DMS 273 (cell line): ENCODE data around the gene CD7.
"Not testable (repeated sequence)": the region's sequence is repeated elsewhere in the genome, so short reads cannot be mapped to it uniquely, and the experiment has no call there.

Experiments
- DNase-seq: peaks from one replicate; lab custom pipeline; 2025; ENCODE audit not compliant: unreplicated experiment; lab: John Stamatoyannopoulos, UW

Gene CD7

DNA sequence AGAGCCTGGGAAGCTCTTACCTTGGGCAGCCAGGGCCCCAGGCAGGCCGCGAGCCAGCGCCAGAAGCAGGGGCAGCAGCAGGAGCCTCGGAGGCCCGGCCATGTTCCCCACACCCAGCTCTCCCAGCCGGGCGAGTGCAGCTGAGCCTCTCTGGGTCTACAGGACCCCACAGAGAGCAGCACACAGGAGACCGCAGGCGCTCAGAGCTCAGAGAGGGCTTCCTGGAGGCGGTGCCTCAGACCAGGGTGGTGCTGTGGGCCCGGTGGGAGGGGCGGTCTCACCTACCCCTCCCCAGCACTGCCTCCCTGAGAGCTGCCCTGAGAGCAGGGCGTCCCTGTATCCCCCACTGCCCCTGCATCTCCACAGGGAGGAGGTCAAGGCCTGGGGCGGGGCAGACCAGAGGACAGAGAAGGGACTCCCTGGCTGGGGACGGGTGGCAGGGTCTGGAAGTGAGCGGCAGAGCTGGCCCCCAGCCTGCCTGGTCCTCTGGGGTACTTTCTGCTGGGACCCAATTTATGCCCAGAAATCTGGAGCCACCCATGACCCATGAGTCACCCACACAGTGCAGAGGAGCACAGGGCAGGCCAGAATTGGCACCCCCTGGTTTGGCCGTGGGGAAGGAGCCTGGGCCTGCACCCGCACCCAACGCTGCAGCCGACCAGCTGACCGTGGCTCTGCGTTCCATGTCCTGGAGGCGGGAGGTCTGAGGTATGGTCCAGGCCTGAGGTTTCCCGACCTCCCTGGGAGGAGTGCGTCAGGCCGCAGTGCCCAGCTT, at the start of gene CD7:
TSS of gene CD7 (minus strand) at position 215 of the 775 bp plus-strand sequence. CDS start at position 102, 113 bp downstream.
- DNase-seq, result no peak

DNA sequence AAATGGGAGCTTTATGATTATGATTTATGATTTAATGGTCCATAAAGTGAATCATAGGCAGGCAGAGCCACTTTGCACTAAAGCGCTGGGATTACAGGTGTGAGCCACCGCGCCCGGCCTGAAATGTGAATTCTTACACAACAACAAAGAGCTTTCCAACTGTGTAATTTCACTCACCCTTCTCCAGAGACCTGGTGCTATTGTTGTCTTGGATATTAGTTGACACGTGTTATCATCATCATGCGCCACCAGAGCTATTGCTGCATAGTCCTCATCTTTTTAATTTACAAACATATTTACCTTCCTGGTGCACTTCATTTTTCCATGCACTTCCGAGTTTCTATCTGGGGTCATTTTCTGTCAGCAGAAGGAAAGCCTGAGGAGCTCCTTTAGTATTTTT, 49.3 kb upstream of the CD7 start:
- no peak for DNase-seq

DNA sequence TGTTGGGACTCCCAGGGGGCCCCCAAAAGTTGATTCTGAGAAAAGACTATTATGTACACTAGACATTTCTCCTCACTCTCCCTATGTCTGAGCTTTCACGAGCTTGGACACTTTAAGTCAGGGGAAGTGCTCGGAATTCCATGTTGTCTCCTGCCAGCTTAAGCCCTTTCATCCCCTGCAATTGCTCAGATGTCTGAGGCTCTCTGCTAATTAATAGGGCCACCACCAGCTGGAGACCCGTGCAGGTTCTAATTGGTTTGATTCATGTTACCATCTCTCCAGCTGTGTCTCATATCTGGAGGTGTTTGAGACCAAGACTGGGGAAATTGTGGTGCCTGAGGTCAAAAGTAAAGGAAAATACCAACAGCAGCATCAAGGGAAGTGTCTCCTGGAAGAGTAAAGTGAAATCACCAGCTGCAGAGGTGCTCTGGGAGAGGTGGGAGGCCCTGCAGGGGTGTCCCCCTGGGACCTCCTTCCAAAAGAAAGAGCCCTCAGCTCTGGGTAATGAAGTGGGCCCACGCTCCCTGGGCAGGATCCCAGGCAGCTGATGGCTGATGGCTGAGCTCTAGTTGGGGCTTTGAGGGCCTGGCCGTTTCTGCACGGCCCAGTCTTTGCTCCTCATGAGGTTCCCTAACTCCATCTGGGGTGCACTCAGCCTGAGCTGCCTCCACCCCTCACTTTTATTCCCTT, 48.3 kb upstream of the CD7 start:
- DNase-seq, result peak; percentile 30

DNA sequence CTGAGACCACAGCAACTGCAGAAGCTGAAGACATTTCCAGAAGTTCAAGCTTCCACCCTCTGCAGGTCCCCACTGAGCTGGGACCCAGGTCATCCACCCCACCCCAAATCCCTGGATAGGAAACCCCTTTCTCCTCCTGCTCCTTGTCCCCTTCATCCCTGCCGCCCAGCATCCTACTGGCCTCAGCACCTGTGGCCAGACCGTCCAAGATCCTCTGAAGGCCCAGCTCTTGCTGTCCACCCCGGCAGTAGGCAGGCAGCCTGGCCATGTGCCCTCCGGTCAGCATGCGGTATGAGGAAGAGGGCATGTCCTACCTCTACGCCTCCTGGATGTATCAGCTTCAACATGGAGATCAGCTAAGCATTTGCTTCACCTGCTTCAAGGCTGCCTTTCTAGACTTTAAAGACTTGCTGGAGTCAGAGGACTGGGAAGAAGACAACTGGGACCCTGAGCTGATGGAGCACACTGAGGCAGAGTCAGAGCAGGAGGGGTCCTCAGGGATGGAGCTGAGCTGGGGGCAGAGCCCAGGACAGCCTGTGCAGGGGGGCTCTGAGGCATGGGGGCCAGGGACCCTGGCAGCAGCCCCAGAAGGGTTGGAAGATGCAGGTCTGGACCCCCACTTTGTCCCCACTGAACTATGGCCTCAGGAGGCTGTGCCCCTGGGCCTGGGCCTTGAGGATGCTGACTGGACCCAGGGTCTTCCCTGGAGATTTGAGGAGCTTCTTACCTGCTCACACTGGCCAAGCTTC, 44.7 kb upstream of the CD7 start:
- no peak for DNase-seq

DNA sequence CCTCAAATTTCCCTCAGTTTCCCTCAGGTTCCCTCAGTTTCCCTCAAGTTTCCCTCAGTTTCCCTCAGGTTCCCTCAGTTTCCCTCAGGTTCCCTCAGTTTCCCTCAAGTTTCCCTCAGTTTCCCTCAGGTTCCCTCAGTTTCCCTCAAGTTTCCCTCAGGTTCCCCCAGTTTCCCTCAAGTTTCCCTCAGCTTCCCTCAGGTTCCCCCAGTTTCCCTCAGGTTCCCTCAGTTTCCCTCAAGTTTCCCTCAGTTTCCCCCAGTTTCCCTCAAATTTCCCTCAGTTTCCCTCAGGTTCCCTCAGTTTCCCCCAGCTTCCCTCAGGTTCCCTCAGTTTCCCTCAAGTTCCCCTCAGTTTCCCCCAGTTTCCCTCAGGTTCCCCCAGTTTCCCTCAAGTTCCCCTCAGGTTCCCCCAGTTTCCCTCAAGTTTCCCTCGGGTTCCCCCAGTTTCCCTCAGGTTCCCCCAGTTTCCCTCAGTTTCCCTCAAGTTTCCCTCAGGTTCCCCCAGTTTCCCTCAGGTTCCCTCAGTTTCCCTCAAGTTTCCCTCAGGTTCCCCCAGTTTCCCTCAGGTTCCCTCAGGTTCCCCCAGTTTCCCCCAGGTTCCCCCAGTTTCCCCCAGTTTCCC, 42.2 kb upstream of the CD7 start:
- not testable (repeated sequence) for DNase-seq

DNA sequence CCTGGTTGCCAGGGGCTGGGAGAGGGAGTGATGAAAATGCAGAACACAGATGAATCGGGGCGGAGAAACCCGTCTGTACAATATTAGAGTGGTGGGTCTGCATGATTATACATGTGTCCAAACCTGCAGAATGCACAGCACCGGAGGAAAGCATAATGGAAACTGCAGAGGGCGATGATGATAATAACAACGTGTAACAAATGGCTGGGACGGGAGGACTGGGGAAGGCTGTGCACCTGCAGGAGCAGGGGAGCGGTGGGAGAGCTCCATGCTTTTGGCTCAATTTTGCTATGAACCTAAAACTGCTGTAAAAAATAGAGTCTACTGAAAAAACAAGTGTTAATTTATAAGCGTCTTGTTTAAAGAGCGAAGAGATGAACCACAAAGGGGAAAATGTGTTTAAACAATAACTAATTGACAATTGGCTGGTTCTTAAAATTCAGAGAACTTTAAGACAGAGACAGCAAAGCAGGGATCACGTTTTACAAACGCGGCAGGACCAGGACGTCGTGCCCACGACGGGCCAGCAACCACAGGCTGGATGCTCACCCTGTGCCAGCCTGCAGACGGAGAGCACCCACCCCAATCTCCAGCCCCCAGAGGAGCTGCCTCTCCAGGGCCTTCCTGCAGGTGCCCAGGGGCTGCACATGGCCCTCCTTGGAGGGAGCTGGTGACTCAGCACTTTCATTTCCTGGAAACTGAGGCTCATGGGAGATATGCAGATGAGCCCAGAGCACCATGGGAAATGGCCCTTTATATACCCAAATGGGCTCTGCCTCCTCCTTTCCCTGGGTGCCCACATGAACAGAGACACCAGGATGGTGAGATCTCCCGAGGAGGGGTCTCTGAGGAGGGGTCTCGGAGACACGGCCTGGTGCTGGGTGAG, 41.3 kb upstream of the CD7 start, which contains the start of gene TEX19:
TSS of gene TEX19 (plus strand) at position 783 of the 886 bp plus-strand sequence. CDS start 2,904 bp downstream, outside the sequence.
- peak; percentile 70 for DNase-seq

DNA sequence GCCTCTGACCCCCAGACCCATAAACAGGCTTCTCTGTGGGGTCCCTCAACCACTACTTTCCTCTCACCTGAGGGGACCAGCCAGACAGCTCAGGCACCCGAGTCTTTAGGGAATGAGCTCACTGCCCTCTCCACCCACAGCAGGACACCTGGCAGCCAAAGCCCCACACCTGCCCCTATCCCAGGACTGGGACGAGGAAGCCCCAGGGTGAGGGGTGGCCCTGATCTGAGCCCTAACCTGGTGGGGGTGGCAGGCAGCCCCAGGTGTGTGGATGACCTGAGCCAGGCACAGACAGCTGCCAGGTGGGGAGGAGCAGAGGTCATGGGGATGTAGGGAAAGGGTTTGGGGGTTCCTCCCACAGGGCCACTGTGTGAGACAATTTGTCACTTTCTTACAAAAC, 40.0 kb upstream of the CD7 start:
- no peak for DNase-seq

DNA sequence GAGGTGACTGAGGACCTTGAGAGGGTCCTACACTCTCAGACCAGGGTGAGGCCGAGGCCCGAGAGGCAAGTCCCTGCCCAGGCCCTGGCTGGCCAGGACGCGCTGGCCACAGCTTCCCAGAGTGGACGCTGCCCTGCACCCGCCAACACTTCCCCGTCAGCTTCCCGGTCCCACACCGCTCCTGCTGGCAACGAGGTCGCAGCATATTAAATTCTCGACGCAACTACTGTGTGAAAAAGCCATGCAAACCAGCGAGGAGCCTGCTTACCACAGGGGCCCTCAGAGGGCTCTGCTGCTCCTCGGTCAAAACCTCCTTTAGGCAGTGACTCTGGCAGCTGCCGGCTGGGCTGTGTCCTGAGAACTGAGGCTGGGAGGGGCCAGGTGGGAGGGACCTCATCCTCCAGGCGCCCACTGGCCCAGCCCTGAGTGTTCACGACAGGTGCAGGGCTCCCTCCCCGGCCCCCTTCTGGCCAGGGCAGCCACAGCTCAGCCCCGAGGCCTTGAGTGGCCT, 39.5 kb upstream of the CD7 start:
- peak; percentile 33 for DNase-seq

DNA sequence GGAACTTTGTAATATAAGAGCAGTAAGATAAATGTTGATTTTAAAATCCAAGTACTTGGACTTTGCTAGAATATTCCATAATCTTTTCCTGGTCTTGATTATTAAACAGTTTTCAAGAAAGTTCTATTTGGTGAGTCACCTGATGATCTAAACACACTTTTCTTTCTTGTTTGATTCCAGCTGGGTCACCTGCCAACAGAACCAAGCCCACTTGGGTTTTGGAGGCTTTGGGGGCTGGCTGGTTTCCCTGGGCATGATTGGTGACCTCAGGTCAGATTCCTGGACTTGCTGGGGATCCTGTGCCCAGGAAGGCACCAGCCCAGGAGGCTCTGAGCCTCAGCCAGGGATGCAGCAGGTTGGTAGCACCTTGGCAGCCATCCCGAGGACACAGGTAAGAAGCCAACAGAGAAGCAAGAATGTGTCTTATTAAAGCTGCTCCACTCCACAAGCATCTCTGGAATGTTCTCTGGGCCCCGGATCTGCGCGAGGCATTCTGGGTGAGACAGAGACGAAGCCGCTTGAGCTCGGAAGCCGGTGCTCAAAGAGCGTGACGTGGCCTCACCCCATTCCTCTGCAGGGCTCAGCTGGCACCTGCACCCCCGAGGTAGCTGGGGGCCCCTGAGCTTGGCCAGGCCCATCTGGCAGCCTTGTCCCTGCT, 38.5 kb upstream of the CD7 start:
- no peak for DNase-seq

DNA sequence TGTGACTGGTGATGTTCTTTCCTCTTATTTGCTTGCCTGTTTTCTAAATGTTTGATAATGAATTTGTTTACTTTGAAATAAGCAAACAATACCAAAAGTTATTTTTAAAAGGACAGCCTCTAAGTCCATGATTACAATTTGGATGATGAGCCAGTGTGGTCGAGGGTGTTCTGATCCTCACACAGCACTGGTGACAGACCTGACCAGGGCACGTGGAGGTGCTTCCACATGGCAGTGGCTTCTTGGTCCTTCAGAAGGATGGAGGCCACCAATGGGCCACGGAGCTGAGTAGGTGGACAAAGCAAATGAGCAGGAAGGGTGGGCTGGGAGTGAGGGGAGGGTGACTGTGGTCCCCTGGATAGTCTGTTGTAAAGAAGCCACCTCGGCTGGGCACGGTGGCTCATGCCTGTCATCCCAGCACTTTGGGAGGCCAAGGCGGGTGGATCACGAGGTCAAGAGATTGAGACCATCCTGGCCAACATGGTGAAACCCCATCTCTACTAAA, 37.4 kb upstream of the CD7 start:
- DNase-seq, result no peak

DNA sequence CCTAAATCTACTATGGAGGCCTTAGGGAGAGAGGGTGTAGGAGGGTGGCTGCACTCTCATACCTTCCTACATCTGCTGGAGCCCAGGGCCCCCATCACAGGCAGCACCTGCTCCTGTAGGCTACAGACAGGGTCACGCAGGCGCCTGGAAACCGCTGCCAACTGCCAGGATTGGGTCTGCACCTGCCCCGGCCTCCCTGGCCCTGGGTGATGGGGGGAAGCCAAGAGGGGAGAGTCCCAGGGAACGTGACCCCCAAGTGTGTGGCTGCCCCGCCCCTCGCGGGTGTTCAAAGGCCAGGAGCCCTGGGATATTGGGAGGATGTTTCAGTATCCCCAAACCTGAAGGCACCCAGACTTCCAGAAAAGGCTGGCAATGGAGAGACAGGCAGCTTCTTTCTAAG, 36.1 kb upstream of the CD7 start:
- no peak for DNase-seq

DNA sequence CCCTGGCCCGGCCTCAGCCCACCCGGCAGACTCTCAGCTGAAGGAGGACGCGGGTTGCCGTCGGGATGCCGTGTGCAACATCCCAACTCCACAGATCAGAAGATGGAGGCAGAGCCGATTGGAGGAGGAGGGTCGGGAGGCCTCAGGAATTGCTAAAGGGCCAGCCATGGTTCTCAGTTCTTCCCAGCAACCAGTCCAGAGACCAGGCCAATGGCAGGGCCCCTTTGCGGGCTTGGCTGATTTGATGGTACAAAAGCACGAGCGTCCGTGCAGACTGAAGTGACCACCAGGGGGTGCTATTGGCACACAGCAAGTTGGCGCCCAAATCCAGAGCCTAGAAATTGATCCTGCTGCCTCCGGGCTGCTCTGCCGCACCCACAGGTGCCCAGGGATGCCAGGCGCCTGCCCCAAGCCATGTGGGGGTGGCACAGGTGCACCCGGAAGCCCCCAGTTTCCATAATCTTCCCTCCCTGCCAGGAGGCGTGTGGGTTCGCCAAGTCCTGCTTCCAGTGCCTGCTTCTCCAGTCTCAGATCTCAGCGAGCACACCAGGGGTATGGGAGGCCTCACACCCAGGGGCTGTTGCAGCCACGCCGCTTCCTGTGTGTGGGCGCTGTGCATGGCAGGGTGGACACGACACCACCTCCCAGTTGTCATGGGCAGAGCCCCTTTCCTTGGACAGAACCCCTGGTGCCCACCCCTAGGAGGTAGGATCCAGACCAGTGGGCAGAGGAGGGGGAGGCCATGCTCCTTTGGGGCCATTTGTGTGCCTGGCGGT, 34.5 kb upstream of the CD7 start:
- peak; percentile 97 for DNase-seq

DNA sequence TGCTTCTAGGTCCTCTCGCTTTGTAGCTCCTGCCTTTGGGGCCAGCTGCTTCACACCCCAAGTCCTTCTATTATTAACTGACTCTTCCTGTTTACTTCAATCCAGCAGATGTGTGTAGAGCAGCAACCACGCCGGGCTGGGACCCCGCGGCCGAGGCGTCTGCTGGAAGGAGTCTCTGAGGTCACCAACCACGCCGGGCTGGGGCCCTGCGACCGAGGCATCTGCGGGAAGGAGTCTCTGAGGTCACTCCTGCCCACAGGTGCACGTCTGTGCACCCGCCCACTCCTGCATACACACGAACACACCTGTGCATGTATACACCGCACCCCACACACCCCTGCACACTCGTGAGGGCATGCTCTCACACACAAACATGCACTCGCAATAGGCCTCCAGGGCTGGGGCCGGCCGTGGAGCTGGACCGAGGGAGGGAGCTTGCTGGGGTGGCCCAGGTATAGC, 33.9 kb upstream of the CD7 start:
- no peak for DNase-seq

DNA sequence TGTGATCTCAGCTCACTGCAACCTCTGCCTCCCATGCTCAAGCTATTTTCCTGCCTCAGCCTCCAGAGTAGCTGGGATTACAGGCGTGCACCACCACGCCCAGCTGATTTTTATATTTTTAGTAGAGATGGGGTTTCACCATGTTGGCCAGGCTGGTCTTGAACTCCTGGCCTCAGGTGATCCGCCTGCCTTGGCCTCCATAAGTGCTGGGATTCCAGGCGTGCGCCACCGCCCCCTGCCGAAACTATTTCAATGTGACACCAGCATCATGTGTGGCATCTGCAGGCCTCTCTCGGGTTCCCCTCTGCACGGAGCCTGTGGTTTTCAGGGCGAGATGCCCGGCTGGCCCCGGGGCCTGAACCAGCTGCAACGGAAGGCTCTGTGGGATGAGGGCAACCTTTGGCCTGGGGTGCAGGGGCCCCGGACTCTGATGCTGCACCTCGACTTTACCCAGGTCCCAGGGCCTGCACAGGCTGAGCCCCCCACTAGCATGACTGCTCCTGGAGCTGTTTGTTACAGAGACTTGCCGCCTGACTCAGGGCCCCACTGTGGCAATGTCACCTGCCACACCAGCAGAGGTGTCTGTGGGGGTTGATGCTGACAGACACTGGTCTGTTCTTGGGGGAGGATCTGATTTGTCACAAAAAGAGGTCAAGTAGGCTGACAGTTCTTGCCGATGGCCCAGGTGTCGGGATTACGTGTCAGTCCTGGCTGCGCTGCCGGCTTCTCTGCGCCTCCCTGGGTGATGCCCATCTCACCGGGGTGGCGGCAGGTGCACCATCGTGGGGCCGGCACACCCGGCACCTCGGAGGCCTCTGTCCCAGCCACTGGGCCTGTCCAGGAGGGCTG, 33.0 kb upstream of the CD7 start:
- peak; percentile 66 for DNase-seq

DNA sequence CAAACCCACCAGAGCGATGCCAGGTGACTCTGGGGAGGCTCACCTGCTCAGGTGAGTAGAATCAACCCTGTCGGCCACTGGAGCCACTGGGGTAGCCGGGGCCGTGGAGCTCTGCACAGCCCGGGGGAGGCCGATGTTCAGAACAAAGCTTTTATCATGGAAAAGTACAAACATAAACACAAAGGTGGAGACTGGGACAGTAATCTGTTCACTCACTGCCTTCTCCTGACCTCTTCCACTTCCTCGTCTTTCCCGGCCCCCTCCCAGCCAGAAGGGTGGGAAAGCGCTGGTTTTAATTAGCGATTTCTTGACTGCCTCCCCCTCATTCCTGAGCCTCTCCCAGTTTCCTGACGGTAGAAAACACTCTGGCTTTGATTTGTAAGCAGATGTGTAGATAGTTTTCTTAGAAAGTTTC, 31.9 kb upstream of the CD7 start:
- no peak for DNase-seq

DNA sequence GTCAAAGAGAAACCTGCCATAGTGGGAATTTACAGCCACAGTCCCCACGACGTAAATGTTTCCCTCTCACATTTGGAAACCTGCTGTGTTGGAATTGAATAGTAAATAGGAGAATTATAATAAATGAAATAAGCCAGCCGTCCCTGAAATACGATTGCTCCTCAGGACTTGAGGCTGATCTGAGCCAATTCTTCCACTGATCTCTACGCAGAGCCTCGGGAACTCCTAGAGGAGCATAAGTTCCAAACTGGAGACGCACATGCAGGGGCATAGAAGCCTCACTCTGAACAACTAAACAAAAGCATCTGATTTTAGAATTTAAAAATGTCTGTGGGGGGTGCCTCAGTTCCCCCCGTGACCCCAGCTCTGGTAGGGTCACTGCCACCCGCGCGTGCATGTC, 31.5 kb upstream of the CD7 start:
- no peak for DNase-seq

DNA sequence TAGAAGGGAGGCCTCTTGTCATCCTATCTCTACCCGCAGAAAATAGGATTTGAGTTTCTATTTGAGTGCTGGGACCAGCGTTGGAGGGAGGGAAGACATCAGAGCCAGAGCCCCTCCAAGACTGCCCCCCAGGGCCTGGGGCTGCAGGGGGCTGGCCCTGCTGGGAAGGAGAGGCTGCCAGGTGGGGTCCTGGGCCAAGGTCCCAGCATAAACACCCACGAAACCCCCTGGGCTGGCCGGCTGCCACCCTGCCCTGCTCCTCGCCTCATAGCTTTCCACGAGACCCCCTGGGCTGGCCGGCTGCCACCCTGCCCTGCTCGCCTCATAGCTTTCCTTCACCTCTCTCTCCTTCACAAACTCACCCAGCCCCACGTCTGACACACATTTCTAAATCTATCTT, 31.0 kb upstream of the CD7 start:
- no peak for DNase-seq

DNA sequence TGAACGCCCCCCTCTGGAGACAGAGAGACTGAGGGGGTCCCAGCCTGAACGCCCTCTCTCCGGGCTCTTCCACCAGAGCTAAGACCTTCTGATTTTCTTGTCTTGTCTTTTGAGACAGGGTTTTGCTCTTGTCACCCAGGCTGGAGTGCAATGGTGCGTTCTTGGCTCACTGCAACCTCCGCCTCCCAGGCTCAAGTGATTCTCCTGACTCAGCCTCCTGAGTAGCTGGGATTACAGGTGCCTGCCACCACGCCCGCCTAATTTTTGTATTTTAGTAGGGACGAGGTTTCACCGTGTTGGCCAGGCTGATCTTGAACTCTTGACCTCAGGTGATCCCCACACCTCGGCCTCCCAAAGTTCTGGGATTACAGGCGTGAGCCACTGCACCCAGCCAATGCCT, 30.6 kb upstream of the CD7 start:
- DNase-seq, result not testable (repeated sequence)
